RPMI7951 (cell line): ENCODE data around the gene SULT2B1. TPM values are rescaled to one million over a fixed set of nuclear protein-coding genes. Genes with fewer than 3 reads are reported as not detected.
"Not testable (repeated sequence)": the region's sequence is repeated elsewhere in the genome, so short reads cannot be mapped to it uniquely, and the experiment has no call there.

Source experiments
- DNase-seq: peaks from one replicate; pipeline ENCODE4 v3.0.0-alpha.2; 2012; ENCODE audit warnings: low read depth
- total RNA-seq: library from RNA; depleted of rRNA; stranded (reverse); fragments of >200 nt; shearing (Covaris generic); gene quantifications from 2 replicates; pipeline ENCODE4 v1.2.3, GENCODE V29; 2014

The SULT2B1 gene
- total RNA-seq, 1 experiment from 2014 or later: not detected

DNA sequence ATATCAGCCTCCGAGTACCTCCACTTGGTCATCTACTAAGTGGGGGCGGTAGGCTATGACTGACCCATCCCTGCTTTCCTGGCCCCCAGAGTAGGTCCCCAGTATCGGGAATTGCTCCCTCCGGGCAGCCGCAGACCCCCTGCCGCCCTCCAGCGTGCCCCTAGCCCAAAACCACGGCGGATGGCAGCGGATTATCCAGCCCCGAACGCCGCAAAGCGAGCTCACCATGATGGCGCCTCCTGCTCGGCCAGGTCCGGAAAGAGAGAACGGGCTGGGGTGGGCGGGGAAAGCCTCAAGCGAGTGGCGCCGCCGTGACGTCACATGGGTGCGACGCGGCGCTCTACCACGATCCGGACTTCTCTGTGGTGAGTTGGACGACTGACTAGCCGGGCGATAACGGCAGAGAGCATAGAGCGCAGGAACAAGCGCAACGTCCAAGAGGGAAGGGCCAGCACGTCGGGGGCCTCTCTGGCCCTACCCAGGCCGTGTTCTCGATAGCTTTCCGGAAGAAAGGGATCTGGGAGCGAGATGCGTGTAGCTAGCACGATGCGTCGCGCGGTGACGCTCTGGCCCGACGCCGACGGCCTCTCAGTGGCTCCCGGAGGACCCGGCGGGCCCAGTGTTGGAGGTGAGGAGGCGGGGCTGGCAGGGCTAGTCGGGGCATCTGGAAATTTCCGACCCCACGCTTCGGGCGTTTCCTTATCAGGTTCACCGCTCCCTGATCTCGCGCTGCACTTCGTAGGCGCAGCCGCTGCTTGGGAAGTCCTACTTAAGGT lies 67.1 kb downstream of the SULT2B1 start, which contains the start of the genes RPL18 and SPHK2:
Gene RPL18 (minus strand): TSS at position 263 of the 776 bp plus-strand sequence. CDS start 35 bp downstream, at position 228.
Gene SPHK2 (plus strand): TSS at position 591 of the 776 bp plus-strand sequence. CDS start 1,009 bp downstream, outside the sequence.
- DNase-seq: peak; percentile 100

DNA sequence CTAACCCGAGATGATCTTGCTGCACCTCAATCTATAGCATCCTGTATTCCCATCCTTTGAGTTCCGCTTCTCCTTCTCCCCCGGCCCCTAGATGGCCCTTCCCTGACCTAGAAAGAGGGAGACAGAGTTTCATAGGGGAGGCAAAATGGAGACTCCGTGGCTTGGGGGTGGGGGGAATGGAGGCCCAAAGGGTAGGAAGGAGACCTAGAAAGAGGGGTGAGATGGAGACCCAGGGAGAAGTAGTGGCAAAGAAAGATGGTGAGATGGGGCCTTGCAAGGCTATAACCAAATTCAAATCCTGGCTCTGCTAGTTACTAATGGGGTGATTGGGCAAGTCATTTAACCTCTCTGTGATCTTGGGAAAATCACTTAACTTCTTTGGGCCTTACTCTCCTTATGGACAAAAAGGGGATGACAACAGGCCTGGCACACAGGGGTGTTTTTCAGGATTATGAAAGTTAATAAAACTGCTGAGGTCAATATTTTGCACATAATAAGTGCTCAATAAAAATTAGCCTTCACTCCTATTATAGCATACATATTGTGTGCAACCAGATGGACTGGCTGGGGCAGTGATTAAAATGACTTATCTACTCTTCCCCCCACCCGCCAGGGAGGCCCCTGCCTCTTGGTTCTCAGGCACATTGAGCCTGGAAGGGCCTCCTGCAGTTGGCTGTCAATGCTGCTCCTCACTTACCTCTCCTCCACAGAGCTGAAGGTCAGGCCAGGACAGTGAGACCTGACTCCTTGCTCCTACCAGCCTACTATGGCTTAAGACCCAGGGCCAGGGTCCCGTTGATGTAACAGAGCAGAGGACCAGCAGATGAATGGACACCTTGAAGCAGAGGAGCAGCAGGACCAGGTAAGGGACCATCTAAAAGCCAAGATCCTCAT lies 68.0 kb downstream of the SULT2B1 start:
- no peak for DNase-seq

DNA sequence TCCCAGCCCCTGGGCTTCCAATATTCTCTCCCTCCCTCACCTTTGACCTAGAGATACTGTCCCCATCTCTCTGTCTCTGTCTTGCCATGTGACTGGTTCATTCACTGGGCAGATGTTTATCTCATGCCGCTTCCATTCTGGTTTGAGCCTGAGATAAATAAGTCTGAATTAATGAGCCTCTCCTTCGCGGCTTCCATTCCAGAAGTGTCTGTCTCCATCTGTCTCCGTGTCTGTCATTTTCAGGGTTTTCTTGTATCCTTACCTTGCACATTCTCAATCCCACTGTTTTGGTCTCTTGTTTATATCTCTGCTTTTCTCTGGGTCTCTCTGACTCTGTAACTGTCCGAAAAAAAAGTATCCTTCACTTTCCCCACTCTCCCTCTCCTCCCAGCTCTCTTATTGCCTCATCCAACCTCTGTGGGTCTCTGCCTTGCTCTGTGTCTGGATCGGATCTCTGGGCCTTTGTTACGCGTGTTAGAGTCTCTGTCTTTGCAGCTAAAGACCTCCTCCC lies 71.6 kb downstream of the SULT2B1 start:
- DNase-seq: no peak

DNA sequence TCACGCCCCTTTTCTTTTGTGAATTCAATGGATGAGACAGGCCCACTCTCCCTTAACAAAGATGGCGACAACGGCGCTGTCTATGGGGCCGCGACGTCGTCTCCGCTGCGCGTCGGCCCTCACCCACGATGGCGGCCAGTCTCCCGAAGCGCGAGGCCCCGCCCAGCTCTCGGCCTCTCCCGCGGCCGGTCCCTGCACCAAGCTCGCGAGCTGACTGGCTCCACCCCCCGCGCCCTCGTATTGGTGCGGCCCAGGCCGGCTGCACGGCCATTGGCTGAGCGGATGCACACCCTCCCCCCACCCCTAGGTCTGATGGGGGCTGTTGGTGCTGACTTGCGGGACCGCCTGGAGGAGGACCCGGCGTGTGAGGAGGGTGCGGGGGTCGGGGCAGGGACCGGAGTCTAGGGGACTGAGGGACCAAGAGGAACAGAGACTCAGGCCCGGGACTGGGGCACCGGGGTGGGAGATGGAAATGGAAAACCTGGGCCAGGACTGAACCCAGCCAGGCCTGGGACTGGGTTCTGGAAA lies 72.2 kb downstream of the SULT2B1 start:
- peak; percentile 97 for DNase-seq

DNA sequence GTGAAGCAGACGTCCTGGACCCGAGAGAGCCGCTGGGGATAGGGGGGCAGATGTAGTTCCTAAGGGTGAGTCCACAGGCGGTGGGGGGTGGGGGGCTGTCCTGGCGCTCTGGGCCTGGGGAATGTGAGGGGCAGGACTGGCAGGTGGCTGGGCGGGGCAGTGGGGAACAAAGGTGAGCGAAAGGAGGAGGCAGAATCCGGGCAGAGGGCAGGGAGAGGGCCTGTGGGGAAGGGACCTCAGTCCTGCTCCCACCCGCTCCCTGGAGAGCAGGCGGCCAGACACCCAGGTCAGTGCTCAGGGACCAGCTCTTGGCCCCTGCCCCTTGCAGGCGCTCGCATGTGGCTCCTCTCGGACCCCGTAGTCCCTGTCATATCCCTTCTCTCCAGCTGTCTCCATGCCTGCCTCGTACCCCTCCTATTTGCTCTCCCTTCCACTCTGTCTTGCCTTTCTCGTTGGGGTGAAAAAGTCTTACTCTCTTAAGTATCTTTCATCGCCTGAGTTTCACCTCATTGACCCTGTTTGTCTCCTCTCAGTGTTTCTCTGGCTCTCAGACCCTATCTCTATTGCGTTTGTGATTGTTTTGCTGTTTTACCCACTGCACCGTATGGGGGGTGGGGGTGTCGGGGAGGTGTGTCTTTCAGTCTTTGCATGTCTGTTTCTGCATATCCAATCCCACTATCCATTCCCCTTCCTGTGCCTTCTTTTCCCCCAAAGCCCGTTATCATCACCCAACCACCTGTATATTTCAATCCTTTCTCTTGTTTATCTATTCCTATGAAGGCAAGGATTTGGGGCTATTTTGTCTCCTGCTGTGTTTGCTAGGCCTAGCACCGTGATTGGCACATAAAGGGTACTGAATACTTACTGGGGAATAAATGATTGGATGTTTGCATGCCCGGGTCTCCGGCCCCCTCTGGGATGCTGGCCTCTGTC lies 73.1 kb downstream of the SULT2B1 start:
- DNase-seq: no peak

DNA sequence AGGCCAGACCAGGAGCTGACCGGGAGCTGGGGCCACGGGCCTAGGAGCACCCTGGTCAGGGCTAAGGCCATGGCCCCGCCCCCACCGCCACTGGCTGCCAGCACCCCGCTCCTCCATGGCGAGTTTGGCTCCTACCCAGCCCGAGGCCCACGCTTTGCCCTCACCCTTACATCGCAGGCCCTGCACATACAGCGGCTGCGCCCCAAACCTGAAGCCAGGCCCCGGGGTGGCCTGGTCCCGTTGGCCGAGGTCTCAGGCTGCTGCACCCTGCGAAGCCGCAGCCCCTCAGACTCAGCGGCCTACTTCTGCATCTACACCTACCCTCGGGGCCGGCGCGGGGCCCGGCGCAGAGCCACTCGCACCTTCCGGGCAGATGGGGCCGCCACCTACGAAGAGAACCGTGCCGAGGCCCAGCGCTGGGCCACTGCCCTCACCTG lies 73.9 kb downstream of the SULT2B1 start:
- DNase-seq: no peak

DNA sequence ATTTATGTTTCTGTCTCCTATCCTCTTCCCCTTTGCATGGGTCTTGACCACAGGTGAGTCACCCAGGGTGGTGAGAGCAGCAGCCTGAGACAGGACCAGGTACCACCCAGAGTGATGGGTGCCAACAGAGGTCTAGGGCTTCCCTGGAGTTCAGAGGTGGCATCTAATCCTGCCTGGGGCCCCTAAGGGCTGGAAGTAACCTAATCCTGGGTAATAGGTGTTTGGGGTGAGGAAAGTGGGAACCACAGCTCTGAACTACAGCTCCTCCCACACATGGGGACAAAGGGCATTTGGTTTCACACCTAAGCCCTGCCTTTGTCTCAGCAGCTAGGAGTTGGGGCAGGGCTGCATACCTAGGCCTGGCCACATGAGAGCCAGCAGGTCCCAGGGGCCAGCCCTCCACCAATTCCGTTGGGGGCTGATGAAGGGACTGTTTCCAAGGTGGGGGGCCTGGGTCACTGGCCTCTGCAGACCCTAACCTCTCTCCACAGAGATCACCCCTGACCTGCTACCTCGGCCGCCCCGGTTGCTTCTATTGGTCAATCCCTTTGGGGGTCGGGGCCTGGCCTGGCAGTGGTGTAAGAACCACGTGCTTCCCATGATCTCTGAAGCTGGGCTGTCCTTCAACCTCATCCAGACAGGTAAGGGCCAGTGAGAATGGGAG lies 75.4 kb downstream of the SULT2B1 start:
- no peak for DNase-seq

DNA sequence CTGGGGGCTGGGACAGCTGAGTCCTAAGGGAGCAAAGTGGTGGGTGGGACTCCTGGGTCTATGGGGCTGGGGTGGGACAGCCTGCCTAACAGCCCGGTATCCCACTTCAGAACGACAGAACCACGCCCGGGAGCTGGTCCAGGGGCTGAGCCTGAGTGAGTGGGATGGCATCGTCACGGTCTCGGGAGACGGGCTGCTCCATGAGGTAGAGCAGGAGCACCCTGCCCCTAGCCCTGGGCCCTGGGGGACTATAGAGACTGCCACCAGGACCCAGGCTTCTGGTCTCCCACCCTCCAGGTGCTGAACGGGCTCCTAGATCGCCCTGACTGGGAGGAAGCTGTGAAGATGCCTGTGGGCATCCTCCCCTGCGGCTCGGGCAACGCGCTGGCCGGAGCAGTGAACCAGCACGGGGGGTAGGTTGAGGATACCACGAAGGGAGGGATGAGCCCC lies 75.9 kb downstream of the SULT2B1 start:
- DNase-seq: no peak

DNA sequence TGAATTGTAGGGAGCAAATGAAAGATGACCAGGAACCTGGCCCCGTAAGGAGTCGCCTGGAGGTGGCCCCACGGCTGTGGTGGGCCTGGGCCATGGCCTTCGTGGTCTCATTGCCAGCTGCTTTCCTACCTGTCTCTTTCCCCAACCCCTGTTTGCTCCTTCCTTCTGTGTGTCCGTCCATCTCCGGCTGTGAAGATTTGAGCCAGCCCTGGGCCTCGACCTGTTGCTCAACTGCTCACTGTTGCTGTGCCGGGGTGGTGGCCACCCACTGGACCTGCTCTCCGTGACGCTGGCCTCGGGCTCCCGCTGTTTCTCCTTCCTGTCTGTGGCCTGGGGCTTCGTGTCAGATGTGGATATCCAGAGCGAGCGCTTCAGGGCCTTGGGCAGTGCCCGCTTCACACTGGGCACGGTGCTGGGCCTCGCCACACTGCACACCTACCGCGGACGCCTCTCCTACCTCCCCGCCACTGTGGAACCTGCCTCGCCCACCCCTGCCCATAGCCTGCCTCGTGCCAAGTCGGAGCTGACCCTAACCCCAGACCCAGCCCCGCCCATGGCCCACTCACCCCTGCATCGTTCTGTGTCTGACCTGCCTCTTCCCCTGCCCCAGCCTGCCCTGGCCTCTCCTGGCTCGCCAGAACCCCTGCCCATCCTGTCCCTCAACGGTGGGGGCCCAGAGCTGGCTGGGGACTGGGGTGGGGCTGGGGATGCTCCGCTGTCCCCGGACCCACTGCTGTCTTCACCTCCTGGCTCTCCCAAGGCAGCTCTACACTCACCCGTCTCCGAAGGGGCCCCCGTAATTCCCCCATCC lies 76.7 kb downstream of the SULT2B1 start:
- DNase-seq: no peak

DNA sequence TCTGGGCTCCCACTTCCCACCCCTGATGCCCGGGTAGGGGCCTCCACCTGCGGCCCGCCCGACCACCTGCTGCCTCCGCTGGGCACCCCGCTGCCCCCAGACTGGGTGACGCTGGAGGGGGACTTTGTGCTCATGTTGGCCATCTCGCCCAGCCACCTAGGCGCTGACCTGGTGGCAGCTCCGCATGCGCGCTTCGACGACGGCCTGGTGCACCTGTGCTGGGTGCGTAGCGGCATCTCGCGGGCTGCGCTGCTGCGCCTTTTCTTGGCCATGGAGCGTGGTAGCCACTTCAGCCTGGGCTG lies 77.3 kb downstream of the SULT2B1 start:
- no peak for DNase-seq

DNA sequence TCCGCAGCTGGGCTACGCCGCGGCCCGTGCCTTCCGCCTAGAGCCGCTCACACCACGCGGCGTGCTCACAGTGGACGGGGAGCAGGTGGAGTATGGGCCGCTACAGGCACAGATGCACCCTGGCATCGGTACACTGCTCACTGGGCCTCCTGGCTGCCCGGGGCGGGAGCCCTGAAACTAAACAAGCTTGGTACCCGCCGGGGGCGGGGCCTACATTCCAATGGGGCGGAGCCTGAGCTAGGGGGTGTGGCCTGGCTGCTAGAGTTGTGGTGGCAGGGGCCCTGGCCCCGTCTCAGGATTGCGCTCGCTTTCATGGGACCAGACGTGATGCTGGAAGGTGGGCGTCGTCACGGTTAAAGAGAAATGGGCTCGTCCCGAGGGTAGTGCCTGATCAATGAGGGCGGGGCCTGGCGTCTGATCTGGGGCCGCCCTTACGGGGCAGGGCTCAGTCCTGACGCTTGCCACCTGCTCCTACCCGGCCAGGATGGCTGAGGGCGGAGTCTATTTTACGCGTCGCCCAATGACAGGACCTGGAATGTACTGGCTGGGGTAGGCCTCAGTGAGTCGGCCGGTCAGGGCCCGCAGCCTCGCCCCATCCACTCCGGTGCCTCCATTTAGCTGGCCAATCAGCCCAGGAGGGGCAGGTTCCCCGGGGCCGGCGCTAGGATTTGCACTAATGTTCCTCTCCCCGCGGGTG lies 77.8 kb downstream of the SULT2B1 start:
- DNase-seq: no peak

DNA sequence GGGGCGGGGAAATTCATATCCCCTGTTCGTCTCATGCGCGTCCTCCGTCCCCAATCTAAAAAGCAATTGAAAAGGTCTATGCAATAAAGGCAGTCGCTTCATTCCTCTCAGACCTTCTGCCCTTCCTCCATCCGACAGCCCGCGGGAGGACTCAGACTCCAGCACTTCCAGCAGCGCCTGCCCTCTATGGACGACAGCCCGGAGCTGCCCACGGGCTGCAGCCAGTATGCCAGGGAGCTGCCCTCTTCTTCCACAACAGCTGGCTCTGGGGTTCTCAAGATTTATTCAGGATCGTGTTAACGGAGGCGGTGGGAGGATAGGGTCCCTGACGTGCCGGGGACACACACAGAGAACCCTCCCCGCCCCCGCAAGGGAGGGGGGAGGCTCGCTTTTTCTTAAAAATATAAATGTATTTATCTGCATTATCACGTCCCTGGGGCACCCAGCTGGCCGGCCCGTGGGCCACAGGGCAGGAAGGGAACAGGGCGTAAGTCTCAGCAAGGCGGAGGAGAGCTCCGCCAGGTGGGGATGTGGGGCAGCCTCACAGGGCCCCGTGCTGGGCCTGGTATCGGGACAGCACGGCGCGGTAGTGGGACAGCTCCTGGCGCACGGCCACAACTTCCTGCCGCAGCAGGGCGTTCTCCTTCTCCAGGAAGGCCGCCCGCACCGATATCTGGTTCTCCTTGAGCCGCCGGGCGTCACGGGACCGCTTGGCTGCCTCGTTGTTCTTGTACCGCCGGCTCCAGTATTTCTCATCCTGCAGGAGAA lies 78.5 kb downstream of the SULT2B1 start:
- peak; percentile 53 for DNase-seq

DNA sequence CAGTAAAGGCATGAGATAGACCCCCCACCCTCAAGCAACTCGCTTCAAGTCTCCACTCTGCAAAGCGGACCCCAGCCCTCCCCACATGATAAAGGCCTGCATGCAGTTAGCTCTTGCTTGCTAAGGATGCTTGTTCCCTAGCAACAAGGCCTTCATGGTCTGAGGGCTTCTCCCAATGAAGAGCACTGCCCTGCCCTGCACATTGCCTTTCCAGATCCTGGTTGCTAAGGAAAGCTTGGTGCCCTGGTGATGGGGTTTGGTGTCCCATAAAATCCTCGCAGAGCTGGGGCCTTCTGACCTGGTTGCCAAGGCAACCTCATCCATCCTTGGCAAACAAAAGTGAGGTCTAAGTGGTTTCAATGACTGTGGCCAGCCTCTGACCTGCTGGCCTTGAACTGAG lies 79.3 kb downstream of the SULT2B1 start:
- DNase-seq: no peak

DNA sequence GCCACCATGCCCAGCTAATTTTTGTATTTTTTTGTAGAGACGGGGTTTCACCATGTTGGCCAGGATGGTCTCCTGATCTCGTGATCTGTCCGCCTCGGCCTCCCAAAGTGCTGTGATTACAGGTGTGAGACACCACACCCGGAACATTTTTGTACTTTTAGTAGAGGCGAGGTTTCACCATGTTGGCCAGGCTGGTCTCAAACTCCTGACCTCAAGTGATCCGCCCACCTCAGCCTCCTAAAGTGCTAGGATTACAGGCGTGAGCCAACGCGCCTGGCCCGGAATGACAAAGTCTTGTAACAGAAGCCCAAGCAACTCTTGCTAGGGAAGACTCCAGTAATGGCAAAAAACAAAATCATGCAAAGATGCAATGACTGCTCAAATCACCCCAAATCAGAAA lies 80.3 kb downstream of the SULT2B1 start:
- not testable (repeated sequence) for DNase-seq

DNA sequence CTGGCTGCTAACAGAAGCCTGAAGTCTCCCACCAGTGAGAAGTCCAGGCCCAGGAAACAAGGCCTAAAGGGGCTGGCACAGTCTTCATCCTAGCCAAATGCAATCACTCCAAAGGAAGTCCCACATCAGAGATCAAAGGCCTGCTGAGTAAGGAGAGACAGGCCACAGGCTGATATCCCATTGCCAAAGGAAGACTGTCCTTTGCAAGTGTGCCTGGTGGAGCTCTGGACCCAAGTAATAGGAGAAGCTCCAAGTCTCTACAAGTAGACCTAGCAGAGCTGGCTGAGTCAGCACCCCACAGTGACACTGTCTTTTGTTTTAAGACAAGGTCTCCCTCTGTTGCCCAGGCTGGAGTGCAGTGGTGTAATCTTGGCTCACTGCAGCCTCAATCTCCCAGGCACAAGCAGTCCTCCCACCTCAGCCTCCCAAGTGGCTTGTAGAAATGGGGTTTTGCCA lies 80.7 kb downstream of the SULT2B1 start:
- DNase-seq: peak; percentile 76

DNA sequence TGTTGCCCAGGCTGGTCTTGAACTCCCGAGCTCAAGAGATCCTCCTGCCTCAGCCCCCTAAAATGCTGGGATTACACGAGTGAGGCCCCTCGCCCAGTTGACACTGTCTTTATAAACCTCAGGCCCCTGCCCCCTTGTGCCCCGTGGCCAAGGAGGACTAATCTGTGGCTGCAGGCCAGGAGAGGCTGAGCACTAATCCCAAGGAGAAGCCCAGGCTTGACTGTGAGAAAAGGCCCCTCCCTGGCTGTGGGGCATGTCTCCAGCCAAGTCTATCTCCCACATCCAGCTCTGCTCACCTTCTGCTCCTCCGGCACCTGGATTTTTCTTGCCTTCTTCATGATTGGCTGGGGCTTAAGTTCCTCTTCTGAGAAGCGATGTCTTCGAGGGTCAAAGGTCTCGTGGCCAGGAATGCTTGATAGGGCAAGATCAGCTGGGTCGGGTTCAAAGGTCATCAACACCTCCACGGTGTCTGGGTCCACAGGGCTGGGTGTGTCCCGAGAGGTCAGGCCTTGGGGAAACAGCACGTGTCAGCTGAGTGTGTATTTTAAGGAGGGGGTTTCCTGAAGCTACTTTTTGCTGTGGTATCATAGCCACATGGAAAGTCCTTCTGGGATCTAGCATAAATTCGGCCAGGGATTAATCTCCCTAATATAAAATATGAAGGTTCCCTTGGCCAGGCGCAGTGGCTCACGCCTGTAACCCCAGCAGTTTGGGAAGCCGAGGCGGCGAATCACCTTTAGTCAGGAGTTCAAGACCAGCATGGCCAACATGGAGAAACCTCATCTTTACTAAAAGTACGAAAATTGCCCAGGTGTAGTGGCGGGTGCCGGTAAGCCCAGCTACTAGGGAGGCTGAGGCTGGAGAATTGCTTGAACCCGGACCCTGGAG lies 81.4 kb downstream of the SULT2B1 start:
- no peak for DNase-seq

DNA sequence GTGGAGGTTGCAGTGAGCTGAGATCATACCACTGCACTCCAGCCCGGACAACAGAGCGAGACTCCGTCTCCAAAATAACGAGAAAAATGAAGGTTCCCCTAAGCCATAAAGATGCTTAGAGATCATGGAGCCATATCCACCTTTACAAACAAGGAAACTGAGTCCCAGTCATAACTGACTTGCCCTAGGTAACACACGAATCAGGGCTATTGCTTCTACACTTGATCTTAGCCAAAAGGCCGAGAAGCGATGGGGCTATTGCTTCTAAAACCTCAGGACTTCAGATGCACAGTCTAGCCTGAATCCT lies 82.0 kb downstream of the SULT2B1 start:
- DNase-seq: no peak
